SK-N-SH treated with all-trans-retinoic acid at 6 μM for 48 hours (cell line): Measurements from ENCODE around the gene RAB31.

Experiments
- ATAC-seq: fragments of 200-7000 bp; cut with Tn5 transposase; 3 replicates; pipeline ENCODE4 v1.9.1; 2020; ENCODE audit warnings: mild to moderate bottlenecking, moderate library complexity
- ARNTL ChIP-seq: fragments of 450-650 bp; formaldehyde crosslinking; IDR thresholded peaks from 2 replicates; pipeline ENCODE4 v1.5.0; 2020; ENCODE audit warnings: low read depth, mild to moderate bottlenecking, moderate library complexity, borderline replicate concordance
- CSDC2 ChIP-seq: fragments of 250-450 bp; sonication (Bioruptor Pico); IDR thresholded peaks from 2 replicates; pipeline ENCODE4 v1.5.0; 2020; ENCODE audit warnings: mild to moderate bottlenecking, moderate library complexity
- CSRNP3 ChIP-seq: fragments of 250-450 bp; sonication (Bioruptor Pico); IDR thresholded peaks from 2 replicates; pipeline ENCODE4 v1.5.1; 2021; ENCODE audit warnings: mild to moderate bottlenecking, moderate library complexity
- ESRRG ChIP-seq: fragments of 250-450 bp; sonication (Bioruptor Pico); IDR thresholded peaks from 2 replicates; pipeline ENCODE4 v1.6.1; 2021; ENCODE audit warnings: mild to moderate bottlenecking
- GLIS3 ChIP-seq: fragments of 250-450 bp; sonication (Bioruptor Pico); IDR thresholded peaks from 2 replicates; pipeline ENCODE4 v1.5.0; 2020; ENCODE audit warnings: mild to moderate bottlenecking, moderate library complexity
- ISL1 ChIP-seq: fragments of 250-450 bp; sonication (Bioruptor Pico); IDR thresholded peaks from 2 replicates; pipeline ENCODE4 v2.1.2; 2022; ENCODE audit warnings: mild to moderate bottlenecking, moderate library complexity
- OSR1 ChIP-seq: fragments of 250-450 bp; sonication (Bioruptor Pico); IDR thresholded peaks from 2 replicates; pipeline ENCODE4 v1.8.0; 2022; ENCODE audit warnings: moderate library complexity, mild to moderate bottlenecking, inconsistent platforms
- PPARA ChIP-seq: fragments of 250-450 bp; sonication (Bioruptor Pico); IDR thresholded peaks from 2 replicates; pipeline ENCODE4 v1.5.0; 2020; ENCODE audit warnings: mild to moderate bottlenecking, borderline replicate concordance
- RARB ChIP-seq: fragments of 250-450 bp; sonication (Bioruptor Pico); IDR thresholded peaks from 2 replicates; pipeline ENCODE4 v1.8.0; 2021; ENCODE audit warnings: mild to moderate bottlenecking, moderate library complexity
- SNAI2 ChIP-seq: fragments of 250-450 bp; sonication (Bioruptor Pico); IDR thresholded peaks from 2 replicates; pipeline ENCODE4 v1.5.0; 2020; ENCODE audit warnings: mild to moderate bottlenecking, moderate library complexity
- TCF4 ChIP-seq: fragments of 250-450 bp; sonication (Bioruptor Pico); IDR thresholded peaks from 2 replicates; pipeline ENCODE4 v1.8.0; 2021; ENCODE audit warnings: mild to moderate bottlenecking, moderate library complexity, borderline replicate concordance
- TOX ChIP-seq: fragments of 250-450 bp; sonication (Bioruptor Pico); IDR thresholded peaks from 2 replicates; pipeline ENCODE4 v1.8.0; 2021; ENCODE audit warnings: mild to moderate bottlenecking, moderate library complexity, borderline replicate concordance
- ZC3H10 ChIP-seq: fragments of 250-450 bp; sonication (Bioruptor Pico); IDR thresholded peaks from 2 replicates; pipeline ENCODE4 v1.5.1; 2021; ENCODE audit warnings: mild to moderate bottlenecking, moderate library complexity
- ZFP3 ChIP-seq: fragments of 250-450 bp; sonication (Bioruptor Pico); IDR thresholded peaks from 2 replicates; pipeline ENCODE4 v1.5.0; 2020; ENCODE audit warnings: mild to moderate bottlenecking, moderate library complexity
- ZFP30 ChIP-seq: fragments of 450-650 bp; formaldehyde crosslinking; IDR thresholded peaks from 2 replicates; pipeline ENCODE4 v1.5.0; 2022; ENCODE audit warnings: mild to moderate bottlenecking, moderate library complexity
- ZNF565 ChIP-seq: fragments of 450-650 bp; formaldehyde crosslinking; conservative IDR thresholded peaks from 2 replicates; pipeline ENCODE4 v1.5.0; 2020; ENCODE audit warnings: low read depth, mild to moderate bottlenecking, moderate library complexity
- ZNF8 ChIP-seq: fragments of 450-650 bp; formaldehyde crosslinking; IDR thresholded peaks from 2 replicates; pipeline ENCODE4 v1.5.0; 2020; ENCODE audit warnings: mild to moderate bottlenecking, moderate library complexity
- TF ChIP-seq, protein P1 (sequence below): fragments of 250-450 bp; sonication (Bioruptor Pico); IDR thresholded peaks from 2 replicates; pipeline ENCODE4 v1.8.0; 2020; ENCODE audit warnings: mild to moderate bottlenecking, moderate library complexity, borderline replicate concordance
- TF ChIP-seq, protein P2 (sequence below): fragments of 250-450 bp; sonication (Bioruptor Pico); IDR thresholded peaks from 2 replicates; pipeline ENCODE4 v1.5.1; 2020; ENCODE audit warnings: low read depth, mild to moderate bottlenecking, moderate library complexity
- TF ChIP-seq, protein P3 (sequence below): fragments of 250-450 bp; sonication (Bioruptor Pico); IDR thresholded peaks from 2 replicates; pipeline ENCODE4 v1.5.0; 2020; ENCODE audit warnings: mild to moderate bottlenecking, moderate library complexity

RAB31 gene

GRCh38 chr18:9696112-9696511 lies 12.0 kb upstream of the RAB31 start:
- TF ChIP-seq ZFP3 (CRISPR knock-in tag) (no peak), SNAI2 (no peak), ZNF565 (CRISPR knock-in tag) (no peak), ARNTL (CRISPR knock-in tag) (no peak), ZNF8 (CRISPR knock-in tag) (no peak), OSR1 (no peak), CSRNP3 (no peak), CSDC2 (no peak)
- TF ChIP-seq, protein P1, sequence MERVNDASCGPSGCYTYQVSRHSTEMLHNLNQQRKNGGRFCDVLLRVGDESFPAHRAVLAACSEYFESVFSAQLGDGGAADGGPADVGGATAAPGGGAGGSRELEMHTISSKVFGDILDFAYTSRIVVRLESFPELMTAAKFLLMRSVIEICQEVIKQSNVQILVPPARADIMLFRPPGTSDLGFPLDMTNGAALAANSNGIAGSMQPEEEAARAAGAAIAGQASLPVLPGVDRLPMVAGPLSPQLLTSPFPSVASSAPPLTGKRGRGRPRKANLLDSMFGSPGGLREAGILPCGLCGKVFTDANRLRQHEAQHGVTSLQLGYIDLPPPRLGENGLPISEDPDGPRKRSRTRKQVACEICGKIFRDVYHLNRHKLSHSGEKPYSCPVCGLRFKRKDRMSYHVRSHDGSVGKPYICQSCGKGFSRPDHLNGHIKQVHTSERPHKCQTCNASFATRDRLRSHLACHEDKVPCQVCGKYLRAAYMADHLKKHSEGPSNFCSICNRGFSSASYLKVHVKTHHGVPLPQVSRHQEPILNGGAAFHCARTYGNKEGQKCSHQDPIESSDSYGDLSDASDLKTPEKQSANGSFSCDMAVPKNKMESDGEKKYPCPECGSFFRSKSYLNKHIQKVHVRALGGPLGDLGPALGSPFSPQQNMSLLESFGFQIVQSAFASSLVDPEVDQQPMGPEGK (CRISPR knock-in tag), result no peak
- TF ChIP-seq, protein P2, sequence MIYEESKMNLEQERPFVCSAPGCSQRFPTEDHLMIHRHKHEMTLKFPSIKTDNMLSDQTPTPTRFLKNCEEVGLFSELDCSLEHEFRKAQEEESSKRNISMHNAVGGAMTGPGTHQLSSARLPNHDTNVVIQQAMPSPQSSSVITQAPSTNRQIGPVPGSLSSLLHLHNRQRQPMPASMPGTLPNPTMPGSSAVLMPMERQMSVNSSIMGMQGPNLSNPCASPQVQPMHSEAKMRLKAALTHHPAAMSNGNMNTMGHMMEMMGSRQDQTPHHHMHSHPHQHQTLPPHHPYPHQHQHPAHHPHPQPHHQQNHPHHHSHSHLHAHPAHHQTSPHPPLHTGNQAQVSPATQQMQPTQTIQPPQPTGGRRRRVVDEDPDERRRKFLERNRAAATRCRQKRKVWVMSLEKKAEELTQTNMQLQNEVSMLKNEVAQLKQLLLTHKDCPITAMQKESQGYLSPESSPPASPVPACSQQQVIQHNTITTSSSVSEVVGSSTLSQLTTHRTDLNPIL (CRISPR knock-in tag), result no peak
- ATAC-seq, result no peak

DNA sequence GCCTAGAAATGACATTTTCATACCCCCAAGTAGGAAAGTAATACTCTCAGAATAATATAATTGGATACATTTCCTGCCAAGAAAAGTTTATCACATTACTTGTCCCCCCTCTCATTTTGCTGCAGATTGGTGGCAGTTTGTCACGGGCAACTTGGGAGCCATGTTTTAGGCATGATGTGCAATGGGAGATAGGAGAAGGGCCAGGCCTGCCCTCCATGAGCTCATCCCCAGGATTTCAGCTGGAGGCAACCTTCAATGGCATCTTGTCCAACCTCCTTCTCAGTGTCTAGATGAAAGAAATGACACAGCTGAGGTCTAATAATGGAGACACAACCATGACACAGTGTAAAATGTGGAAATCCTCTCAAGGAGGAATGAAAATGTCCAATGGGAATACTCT lies 11.4 kb upstream of the RAB31 start:
- TF ChIP-seq GLIS3 (CRISPR knock-in tag), result no peak
- TF ChIP-seq ISL1 (CRISPR knock-in tag), result no peak
- TF ChIP-seq CSDC2, result no peak
- no peak for TF ChIP-seq ZNF8 (CRISPR knock-in tag)
- TF ChIP-seq TOX (CRISPR knock-in tag), result no peak
- ATAC-seq, result no peak

- TF ChIP-seq TOX (CRISPR knock-in tag), result no peak
- no peak for TF ChIP-seq ZFP3 (CRISPR knock-in tag)
- no peak for TF ChIP-seq ZFP30 (CRISPR knock-in tag)
- no peak for TF ChIP-seq TCF4 (CRISPR knock-in tag)
- TF ChIP-seq, protein P2 (CRISPR knock-in tag), result no peak
- no peak for TF ChIP-seq GLIS3 (CRISPR knock-in tag)
- TF ChIP-seq RARB (CRISPR knock-in tag), result no peak
- no peak for ATAC-seq
Measured at GRCh38 chr18:9697121-9697520, 11.0 kb upstream of the RAB31 start.

DNA sequence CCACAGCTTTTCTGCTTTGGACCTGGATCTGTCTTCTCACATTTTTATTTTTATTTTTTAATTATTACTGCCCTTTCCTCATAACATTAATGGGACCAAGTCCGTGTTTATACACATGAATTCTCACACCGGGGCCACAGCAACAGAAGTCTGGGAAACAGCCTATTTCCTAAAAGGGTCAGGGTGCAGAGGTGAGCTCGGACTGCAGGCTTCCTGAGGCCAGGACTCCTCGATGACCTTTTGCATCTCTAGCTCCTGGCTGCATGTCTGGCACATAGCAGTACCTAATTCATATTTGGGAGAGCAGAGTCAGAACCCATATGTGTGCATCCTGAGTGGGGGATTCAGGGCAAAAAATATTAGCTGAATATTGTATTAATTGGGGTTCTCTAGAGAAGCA lies 9.6 kb upstream of the RAB31 start:
- no peak for ATAC-seq
- TF ChIP-seq OSR1, result no peak
- no peak for TF ChIP-seq TCF4 (CRISPR knock-in tag)
- TF ChIP-seq ZNF8 (CRISPR knock-in tag), result no peak
- no peak for TF ChIP-seq GLIS3 (CRISPR knock-in tag)
- TF ChIP-seq, protein P3, sequence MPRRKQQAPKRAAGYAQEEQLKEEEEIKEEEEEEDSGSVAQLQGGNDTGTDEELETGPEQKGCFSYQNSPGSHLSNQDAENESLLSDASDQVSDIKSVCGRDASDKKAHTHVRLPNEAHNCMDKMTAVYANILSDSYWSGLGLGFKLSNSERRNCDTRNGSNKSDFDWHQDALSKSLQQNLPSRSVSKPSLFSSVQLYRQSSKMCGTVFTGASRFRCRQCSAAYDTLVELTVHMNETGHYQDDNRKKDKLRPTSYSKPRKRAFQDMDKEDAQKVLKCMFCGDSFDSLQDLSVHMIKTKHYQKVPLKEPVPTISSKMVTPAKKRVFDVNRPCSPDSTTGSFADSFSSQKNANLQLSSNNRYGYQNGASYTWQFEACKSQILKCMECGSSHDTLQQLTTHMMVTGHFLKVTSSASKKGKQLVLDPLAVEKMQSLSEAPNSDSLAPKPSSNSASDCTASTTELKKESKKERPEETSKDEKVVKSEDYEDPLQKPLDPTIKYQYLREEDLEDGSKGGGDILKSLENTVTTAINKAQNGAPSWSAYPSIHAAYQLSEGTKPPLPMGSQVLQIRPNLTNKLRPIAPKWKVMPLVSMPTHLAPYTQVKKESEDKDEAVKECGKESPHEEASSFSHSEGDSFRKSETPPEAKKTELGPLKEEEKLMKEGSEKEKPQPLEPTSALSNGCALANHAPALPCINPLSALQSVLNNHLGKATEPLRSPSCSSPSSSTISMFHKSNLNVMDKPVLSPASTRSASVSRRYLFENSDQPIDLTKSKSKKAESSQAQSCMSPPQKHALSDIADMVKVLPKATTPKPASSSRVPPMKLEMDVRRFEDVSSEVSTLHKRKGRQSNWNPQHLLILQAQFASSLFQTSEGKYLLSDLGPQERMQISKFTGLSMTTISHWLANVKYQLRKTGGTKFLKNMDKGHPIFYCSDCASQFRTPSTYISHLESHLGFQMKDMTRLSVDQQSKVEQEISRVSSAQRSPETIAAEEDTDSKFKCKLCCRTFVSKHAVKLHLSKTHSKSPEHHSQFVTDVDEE (CRISPR knock-in tag), result no peak
- TF ChIP-seq CSDC2, result no peak
- TF ChIP-seq ZFP30 (CRISPR knock-in tag), result no peak

DNA sequence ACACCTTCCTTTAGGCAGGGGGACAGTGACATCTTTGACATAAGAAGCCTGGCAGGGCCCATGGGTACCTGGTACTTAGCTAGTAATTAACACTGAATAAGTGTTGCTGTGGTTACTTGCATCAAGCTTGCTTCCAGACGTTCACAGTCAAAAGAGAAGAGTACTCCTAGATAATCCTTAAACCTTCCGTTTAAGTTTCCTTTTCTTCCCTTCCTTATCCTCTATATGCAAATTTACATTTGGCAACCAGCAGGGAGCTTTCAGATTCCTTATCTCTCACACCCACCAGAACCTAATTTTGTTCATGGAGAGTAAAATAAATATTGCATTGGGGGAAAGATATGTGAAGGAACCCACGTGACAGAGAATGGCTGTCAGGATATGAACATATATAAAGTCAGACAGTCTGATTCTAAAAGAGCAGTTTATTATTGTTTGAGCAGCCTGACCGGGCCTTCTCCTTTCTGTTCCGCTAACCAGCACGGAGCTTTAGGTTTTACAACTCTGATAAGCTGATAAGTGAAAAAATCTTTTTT lies 7.8 kb upstream of the RAB31 start:
- ATAC-seq, result no peak
- TF ChIP-seq RARB (CRISPR knock-in tag) (no peak), PPARA (CRISPR knock-in tag) (no peak), TCF4 (CRISPR knock-in tag) (no peak), ZC3H10 (CRISPR knock-in tag) (no peak), TOX (CRISPR knock-in tag) (no peak), ISL1 (CRISPR knock-in tag) (no peak), GLIS3 (CRISPR knock-in tag) (no peak), ZFP30 (CRISPR knock-in tag) (no peak), ESRRG (CRISPR knock-in tag) (no peak), CSDC2 (no peak)
- TF ChIP-seq, protein P3 (CRISPR knock-in tag), result no peak
- TF ChIP-seq, protein P2 (CRISPR knock-in tag), result no peak
